A549 (cell line): ENCODE results near the gene EMD.

Experiments used
- BHLHE40 ChIP-seq: IDR thresholded peaks from 2 replicates; pipeline ENCODE4 v1.6.1; 2012; ENCODE audit warnings: low read depth, low read length, inconsistent platforms
- CTCF ChIP-seq: fragments of >200 bp; sonication (Bioruptor Twin); formaldehyde crosslinking; IDR thresholded peaks from 3 replicates; pipeline ENCODE4 v1.5.1; 2016
- EP300 ChIP-seq, 2 experiments: fragments of >200 bp; sonication (Bioruptor Twin); formaldehyde crosslinking; IDR thresholded peaks; 2 replicates in 1 of 2; 3 replicates in 1 of 2; pipeline ENCODE4 v1.6.1; 2016 to 2017
- JUN ChIP-seq, 2 experiments: fragments of >200 bp; sonication (Bioruptor Twin); formaldehyde crosslinking; IDR thresholded peaks; 2 replicates in 1 of 2; 3 replicates in 1 of 2; pipeline ENCODE4 v1.6.1; 2016 to 2017
- NR3C1 ChIP-seq: fragments of >200 bp; sonication (Bioruptor Twin); formaldehyde crosslinking; IDR thresholded peaks from 3 replicates; pipeline ENCODE4 v1.6.1; 2017
- POLR2A ChIP-seq: IDR thresholded peaks from 2 replicates; pipeline ENCODE4 v1.6.1; 2012; ENCODE audit warnings: mild to moderate bottlenecking, low read length
- RNF2 ChIP-seq: fragments of 200-600 bp; sonication (generic); IDR thresholded peaks from 2 replicates; pipeline ENCODE4 v1.6.1; 2016; ENCODE audit warnings: low read depth, mild to moderate bottlenecking, antibody characterized with exemption, moderate library complexity, borderline replicate concordance
- TFCP2L1 ChIP-seq: fragments of 250-450 bp; sonication (Bioruptor Pico); IDR thresholded peaks from 2 replicates; pipeline ENCODE4 v1.5.0; 2021; ENCODE audit warnings: mild to moderate bottlenecking
- TP53 ChIP-seq: fragments of 250-450 bp; sonication (Bioruptor Pico); IDR thresholded peaks from 2 replicates; pipeline ENCODE4 v1.5.0; 2021; ENCODE audit warnings: mild to moderate bottlenecking, moderate library complexity
- TF ChIP-seq, protein P1 (sequence below): IDR thresholded peaks from 2 replicates; pipeline ENCODE4 v1.6.1; 2012; ENCODE audit warnings: low read depth, borderline replicate concordance
- TF ChIP-seq, protein P2 (sequence below): IDR thresholded peaks from 2 replicates; pipeline ENCODE4 v1.6.1; 2012

GRCh38 chrX:154359362-154360154, 19.5 kb upstream of the EMD start:
- no peak for TF ChIP-seq EP300 (IDR thresholded peaks at IDR 0.05)
- TF ChIP-seq CTCF, result no peak
- no peak for TF ChIP-seq NR3C1
- TF ChIP-seq POLR2A, result no peak
- TF ChIP-seq TP53 (CRISPR knock-in tag), result no peak
- no peak for TF ChIP-seq BHLHE40
- no peak for TF ChIP-seq RNF2
- TF ChIP-seq, protein P1, sequence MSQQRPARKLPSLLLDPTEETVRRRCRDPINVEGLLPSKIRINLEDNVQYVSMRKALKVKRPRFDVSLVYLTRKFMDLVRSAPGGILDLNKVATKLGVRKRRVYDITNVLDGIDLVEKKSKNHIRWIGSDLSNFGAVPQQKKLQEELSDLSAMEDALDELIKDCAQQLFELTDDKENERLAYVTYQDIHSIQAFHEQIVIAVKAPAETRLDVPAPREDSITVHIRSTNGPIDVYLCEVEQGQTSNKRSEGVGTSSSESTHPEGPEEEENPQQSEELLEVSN, result no peak
- TF ChIP-seq, protein P2, sequence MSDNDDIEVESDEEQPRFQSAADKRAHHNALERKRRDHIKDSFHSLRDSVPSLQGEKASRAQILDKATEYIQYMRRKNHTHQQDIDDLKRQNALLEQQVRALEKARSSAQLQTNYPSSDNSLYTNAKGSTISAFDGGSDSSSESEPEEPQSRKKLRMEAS, result no peak
- no peak for TF ChIP-seq TFCP2L1 (CRISPR knock-in tag)
- no peak; a peak in 1 of 5 replicates for TF ChIP-seq JUN (IDR thresholded peaks at IDR 0.05)
